Keratinocyte (primary cell): Measurements from ENCODE around the gene GFM2.

Experiments
- EZH2 ChIP-seq: IDR thresholded peaks from one replicate; pipeline ENCODE4 v1.6.1; 2012; ENCODE audit warnings: inconsistent platforms, mild to moderate bottlenecking, low read length, moderate library complexity
- TF ChIP-seq, protein P1 (sequence below), 3 experiments: IDR thresholded peaks in 1 of 3; conservative IDR thresholded peaks in 1 of 3; optimal IDR thresholded peaks in 1 of 3; 2 replicates in 2 of 3; 3 replicates in 1 of 3; pipeline versions ENCODE3 to v1.5.1; 2011; ENCODE audit warnings: low read length in 3 of 3, mild to moderate bottlenecking in 3 of 3, moderate library complexity in 2 of 3, control low read depth in 1 of 3, inconsistent platforms in 1 of 3; ENCODE audit not compliant: insufficient read depth in 2 of 3; ENCODE audit errors: extremely low read depth in 1 of 3

DNA sequence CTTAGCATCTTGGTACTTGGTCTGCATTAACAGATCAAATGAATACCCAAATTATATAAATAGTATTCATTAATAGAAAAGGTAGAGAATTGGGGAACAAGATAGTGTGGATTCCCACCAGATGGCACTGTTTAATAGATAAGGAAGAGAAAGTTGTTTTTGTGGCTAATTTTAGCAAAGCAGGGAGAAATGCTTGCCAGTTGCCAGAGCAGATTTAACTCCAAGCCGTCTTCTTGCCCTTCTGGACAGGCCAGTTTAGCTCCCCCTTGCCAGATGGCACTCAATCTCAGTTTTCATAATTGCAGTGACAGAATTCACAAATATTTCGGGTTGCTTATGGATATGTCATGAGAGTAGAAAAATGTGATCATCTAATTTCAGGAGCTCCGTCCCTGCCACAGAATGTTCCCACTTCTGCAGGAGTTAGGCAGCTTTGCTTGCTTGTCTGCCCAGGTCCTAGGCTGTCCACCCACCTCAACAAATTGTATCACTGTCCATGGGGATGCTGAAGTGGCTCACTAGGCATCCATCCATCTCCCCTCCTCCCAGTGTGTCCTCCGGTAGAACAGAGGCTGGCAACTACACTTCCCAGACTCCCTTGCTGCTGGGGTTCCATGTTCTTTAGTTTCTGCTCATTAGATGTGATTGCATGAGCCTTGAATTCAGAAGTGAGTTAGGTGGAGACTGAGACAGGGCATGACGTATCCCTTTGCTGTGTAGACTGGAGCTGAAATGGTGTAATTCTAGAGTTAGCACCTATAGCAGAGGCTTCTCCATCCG lies 93.7 kb downstream of the GFM2 start:
- TF ChIP-seq EZH2, result no peak
- TF ChIP-seq, protein P1, sequence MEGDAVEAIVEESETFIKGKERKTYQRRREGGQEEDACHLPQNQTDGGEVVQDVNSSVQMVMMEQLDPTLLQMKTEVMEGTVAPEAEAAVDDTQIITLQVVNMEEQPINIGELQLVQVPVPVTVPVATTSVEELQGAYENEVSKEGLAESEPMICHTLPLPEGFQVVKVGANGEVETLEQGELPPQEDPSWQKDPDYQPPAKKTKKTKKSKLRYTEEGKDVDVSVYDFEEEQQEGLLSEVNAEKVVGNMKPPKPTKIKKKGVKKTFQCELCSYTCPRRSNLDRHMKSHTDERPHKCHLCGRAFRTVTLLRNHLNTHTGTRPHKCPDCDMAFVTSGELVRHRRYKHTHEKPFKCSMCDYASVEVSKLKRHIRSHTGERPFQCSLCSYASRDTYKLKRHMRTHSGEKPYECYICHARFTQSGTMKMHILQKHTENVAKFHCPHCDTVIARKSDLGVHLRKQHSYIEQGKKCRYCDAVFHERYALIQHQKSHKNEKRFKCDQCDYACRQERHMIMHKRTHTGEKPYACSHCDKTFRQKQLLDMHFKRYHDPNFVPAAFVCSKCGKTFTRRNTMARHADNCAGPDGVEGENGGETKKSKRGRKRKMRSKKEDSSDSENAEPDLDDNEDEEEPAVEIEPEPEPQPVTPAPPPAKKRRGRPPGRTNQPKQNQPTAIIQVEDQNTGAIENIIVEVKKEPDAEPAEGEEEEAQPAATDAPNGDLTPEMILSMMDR (optimal IDR thresholded peaks at IDR 0.05 in 1 of 3, IDR thresholded peaks at IDR 0.05 in 1 of 3, conservative IDR thresholded peaks at IDR 0.05 in 1 of 3; ENCODE audit: extremely low read depth in 1 of 3, insufficient read depth in 2 of 3, low read length in 3 of 3), result peak; percentile 3 to 44 (median 42)
